ENCODE results near the gene E2F8. TPM values are rescaled to one million over a fixed set of nuclear protein-coding genes. Genes with fewer than 3 reads are reported as not detected.

Gene E2F8
- total RNA-seq, 1 experiment from 2014 or later: 11.3 TPM

DNA sequence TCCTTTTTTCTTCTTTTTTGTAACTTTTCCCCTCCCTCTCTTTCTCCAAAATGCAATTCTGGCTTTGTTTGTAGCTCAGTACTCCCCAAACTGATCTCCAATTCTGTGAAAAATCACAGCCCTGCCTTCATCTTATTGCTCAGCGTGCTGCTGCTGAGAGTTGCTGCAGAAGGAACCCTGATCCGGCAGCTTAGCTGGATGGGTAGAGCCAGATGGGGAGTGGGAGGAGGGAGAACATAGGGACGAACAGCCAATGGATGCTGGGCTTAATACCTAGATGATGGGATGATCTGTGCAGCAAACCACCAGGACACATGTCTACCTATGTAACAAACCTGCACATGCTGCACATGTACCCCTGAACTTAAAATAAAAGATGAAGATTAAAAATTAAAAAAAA is 47.5 kb upstream of the E2F8 start:
- Histone ChIP-seq H2AK5ac (ENCODE audit: insufficient read length, low read length) (no peak overlapping the region), H3K79me2 (ENCODE audit: insufficient read depth, low read length) (no peaks in the 10 kb centered on the region), H3K4ac (ENCODE audit: low read depth, low read length) (no peak overlapping the region), H2BK12ac (ENCODE audit: insufficient read length, low read depth, low read length) (no peak overlapping the region), H4K8ac (replicated peaks; ENCODE audit: insufficient read length, low read depth, low read length) (no peak overlapping the region), H3K56ac (ENCODE audit: insufficient read length, low read depth, low read length) (no peak overlapping the region), H3K9ac (ENCODE audit: extremely low read depth, insufficient read length, low read length) (no peak overlapping the region), H2BK5ac (ENCODE audit: insufficient read length, low read length) (no peak overlapping the region), H2BK120ac (ENCODE audit: low read depth, low read length, poor library complexity, severe bottlenecking) (no peak overlapping the region), H3K9me3 (ENCODE audit: control insufficient read depth, low read depth, low read length) (no peaks in the 10 kb centered on the region), H4K20me1 (ENCODE audit: control insufficient read depth, insufficient read depth, insufficient read length) (no peaks in the 10 kb centered on the region), H3K18ac (ENCODE audit: insufficient read length, low read depth, low read length) (no peak overlapping the region), H3K14ac (ENCODE audit: insufficient read depth, low read length) (no peak overlapping the region), H3T11ph (ENCODE audit: low read length) (no peak overlapping the region), H3K4me1 (ENCODE audit: insufficient read depth, low read length) (no peaks in the 10 kb centered on the region), H3K27me3 (ENCODE audit: insufficient read depth, low read length) (no peaks in the 10 kb centered on the region), H3K4me2 (ENCODE audit: insufficient read depth, insufficient read length, low read length) (no peak overlapping the region), H2BK20ac (ENCODE audit: low read depth, low read length, poor library complexity, severe bottlenecking) (no peak overlapping the region), H4K5ac (ENCODE audit: insufficient read length, low read depth, low read length) (no peak overlapping the region), H4K91ac (ENCODE audit: insufficient read length, low read depth, low read length) (no peak overlapping the region), H2BK15ac (ENCODE audit: low read depth, low read length) (no peak overlapping the region), H3K23me2 (ENCODE audit: insufficient read length, low read depth, low read length, poor library complexity, severe bottlenecking) (no peaks in the 10 kb centered on the region), H3K79me1 (ENCODE audit: insufficient read depth, low read depth, low read length, poor library complexity, severe bottlenecking) (no peaks in the 10 kb centered on the region), H2AFZ (ENCODE audit: low read length) (no peak overlapping the region), H3K23ac (ENCODE audit: insufficient read length, low read depth, low read length) (no peak overlapping the region), H3K27ac (ENCODE audit: insufficient read length, low read depth, low read length) (no peak overlapping the region)
- TF ChIP-seq CTCF (conservative IDR thresholded peaks at IDR 0.05): no peak
- WGBS (ENCODE audit: extremely low coverage, insufficient read length, low lambda C conversion rate): no CpG with 5 or more reads among the region's 3 CpGs
- H3K36me3 Mint-ChIP-seq (ENCODE audit: insufficient read depth in 1 of 3, low read depth in 3 of 3): no peaks in the 10 kb centered on the region
- H3K27me3 Mint-ChIP-seq (ENCODE audit: low read depth): no peaks in the 10 kb centered on the region; the same call in 1 of the 2 replicates
- H3K4me3 Mint-ChIP-seq: no peak overlapping the region
- DNase-seq: no peak
- no peak overlapping the region for H3K27ac Mint-ChIP-seq
- no peaks in the 10 kb centered on the region; a peak in 1 of 5 replicates for H3K9me3 Mint-ChIP-seq
- peaks cover 6 to 12% of the 10 kb centered on the region in 2 experiments; a peak in 3 of 4 replicates for H3K4me1 Mint-ChIP-seq
